ENCODE data around the gene PRPF40A. TPM values are rescaled to one million over a fixed set of nuclear protein-coding genes. Genes with fewer than 3 reads are reported as not detected.
A peak's percentile ranks its signal among the peaks of the same experiment; 100 is the strongest.

Gene PRPF40A
- total RNA-seq, 1 donor from 2014 or later = 83.0 TPM

DNA sequence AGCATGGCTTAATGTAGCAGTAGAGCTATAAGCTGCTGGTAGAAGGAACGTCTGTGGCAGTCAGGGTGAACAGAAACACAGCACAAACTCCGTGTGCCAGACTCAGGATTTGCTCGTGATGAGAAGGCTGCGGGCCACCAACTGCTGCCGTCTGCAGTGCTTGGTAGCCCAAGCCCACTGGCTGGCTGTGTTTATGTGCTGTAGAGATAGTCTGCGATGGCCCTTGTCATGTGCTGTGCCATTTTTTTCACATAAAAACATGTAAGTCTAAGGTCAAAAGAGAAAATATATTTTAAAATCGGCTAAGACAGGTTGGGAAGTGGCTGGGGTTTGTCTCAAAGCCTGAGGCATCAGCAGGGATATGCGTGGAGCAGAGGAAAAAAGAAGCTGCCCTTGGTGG, 78.7 kb downstream of the PRPF40A start:
- peaks cover 38% of the 10 kb centered on the region for H3K36me3 Mint-ChIP-seq (ENCODE audit: unreplicated experiment)
- TF ChIP-seq, protein P1, sequence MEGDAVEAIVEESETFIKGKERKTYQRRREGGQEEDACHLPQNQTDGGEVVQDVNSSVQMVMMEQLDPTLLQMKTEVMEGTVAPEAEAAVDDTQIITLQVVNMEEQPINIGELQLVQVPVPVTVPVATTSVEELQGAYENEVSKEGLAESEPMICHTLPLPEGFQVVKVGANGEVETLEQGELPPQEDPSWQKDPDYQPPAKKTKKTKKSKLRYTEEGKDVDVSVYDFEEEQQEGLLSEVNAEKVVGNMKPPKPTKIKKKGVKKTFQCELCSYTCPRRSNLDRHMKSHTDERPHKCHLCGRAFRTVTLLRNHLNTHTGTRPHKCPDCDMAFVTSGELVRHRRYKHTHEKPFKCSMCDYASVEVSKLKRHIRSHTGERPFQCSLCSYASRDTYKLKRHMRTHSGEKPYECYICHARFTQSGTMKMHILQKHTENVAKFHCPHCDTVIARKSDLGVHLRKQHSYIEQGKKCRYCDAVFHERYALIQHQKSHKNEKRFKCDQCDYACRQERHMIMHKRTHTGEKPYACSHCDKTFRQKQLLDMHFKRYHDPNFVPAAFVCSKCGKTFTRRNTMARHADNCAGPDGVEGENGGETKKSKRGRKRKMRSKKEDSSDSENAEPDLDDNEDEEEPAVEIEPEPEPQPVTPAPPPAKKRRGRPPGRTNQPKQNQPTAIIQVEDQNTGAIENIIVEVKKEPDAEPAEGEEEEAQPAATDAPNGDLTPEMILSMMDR (IDR thresholded peaks at IDR 0.05) = no peak

DNA sequence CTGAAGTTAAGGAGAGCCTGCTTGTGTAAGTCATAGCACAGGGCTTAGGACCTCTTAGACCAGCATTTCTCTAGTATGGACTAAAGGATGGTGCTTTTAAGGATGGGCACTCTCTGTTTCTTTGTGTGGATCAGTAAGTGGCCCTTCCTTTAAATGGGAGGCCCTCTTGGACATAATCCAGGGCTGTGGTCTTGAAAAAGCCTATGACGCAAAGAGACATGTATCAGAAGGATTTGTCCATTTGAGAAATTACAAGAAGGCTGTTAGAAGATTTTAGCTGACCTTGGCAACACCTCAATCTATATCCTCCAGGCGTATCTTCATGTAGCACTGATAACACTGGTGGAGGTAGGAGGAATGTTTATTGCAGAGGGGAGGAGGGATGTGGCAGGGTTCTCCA, 79.2 kb downstream of the PRPF40A start:
- no peak overlapping the region for H3K27ac Mint-ChIP-seq (ENCODE audit: unreplicated experiment)
- H3K4me1 Mint-ChIP-seq (ENCODE audit: unreplicated experiment) = no peaks in the 10 kb centered on the region
- no peaks in the 10 kb centered on the region for H3K9me3 Mint-ChIP-seq (ENCODE audit: unreplicated experiment)
- DNase-seq (ENCODE audit: extremely low spot score, unreplicated experiment) = no peak
- peaks cover 34% of the 10 kb centered on the region for H3K36me3 Mint-ChIP-seq (ENCODE audit: unreplicated experiment)
- TF ChIP-seq, protein P1 (IDR thresholded peaks at IDR 0.05) = no peak
- H3K27me3 Mint-ChIP-seq (ENCODE audit: unreplicated experiment) = no peaks in the 10 kb centered on the region
- H3K4me3 Mint-ChIP-seq (ENCODE audit: unreplicated experiment) = no peak overlapping the region

More for the DNA sequence above, 78.7 kb downstream of the PRPF40A start:
- Mint-ChIP-seq H3K9me3 (ENCODE audit: unreplicated experiment) (no peaks in the 10 kb centered on the region), H3K27me3 (ENCODE audit: unreplicated experiment) (no peaks in the 10 kb centered on the region), H3K4me1 (ENCODE audit: unreplicated experiment) (no peaks in the 10 kb centered on the region), H3K27ac (ENCODE audit: unreplicated experiment) (no peak overlapping the region), H3K4me3 (ENCODE audit: unreplicated experiment) (no peak overlapping the region)
- no peak for DNase-seq (ENCODE audit: extremely low spot score, unreplicated experiment)

DNA sequence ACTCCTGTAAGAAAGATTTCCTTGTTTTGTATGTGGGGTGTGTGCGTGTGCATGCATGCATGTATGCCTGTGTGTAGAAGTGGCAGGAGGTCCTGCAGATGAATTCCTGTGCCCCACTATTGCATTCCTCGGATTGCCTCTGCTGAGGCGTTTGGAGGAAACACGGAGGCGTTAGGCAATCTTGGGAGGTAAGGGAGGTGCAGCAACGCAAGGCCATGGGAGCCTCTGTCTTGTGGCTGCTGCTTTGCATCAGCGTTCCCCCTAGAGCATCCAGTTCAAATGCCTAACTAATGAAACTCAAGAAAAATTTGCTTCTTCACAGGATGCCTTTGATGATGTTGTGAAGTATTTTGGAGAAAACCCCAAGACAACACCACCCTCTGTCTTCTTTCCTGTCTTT, 80.0 kb downstream of the PRPF40A start:
- Mint-ChIP-seq H3K27ac (ENCODE audit: unreplicated experiment) (no peak overlapping the region), H3K9me3 (ENCODE audit: unreplicated experiment) (no peaks in the 10 kb centered on the region), H3K36me3 (ENCODE audit: unreplicated experiment) (peaks cover 32% of the 10 kb centered on the region), H3K27me3 (ENCODE audit: unreplicated experiment) (no peaks in the 10 kb centered on the region), H3K4me1 (ENCODE audit: unreplicated experiment) (no peaks in the 10 kb centered on the region), H3K4me3 (ENCODE audit: unreplicated experiment) (no peak overlapping the region)
- no peak for DNase-seq (ENCODE audit: extremely low spot score, unreplicated experiment)
- TF ChIP-seq, protein P1 (IDR thresholded peaks at IDR 0.05) = no peak

DNA sequence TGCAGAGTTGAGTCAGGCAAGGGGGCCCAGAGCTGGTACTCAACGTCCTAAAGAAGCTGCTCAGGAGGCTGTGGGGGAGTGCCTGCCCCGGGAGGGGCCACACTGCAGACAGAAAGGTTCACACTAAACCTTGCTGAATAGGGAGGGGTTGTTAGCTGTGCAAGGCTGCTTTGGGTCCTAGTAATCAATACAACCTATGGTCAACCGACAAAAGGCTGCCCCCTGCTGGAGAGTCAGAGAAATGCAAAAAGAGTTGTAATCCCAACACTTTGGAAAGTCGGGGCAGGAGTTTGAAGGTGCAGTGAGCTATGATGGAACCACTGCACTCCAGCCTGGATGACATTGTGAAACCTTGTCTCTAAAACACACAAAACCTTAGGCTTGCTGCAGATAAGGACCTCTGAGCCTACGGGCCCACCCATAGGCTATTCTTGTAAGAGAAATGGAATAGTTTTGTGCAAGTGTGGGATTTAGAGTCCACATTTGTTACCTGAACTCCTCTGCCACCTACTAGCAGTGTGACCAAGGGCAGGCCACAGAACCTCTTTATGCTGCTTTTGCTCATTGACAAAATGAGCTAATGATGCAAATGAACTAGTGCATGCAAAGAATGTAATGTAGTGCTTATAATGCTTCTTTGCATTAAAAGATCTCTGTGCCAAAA, 81.5 kb downstream of the PRPF40A start:
- TF ChIP-seq, protein P1 (IDR thresholded peaks at IDR 0.05) = peak; percentile 86
- peaks cover 20% of the 10 kb centered on the region for H3K36me3 Mint-ChIP-seq (ENCODE audit: unreplicated experiment)
- no peaks in the 10 kb centered on the region for H3K27me3 Mint-ChIP-seq (ENCODE audit: unreplicated experiment)
- no peaks in the 10 kb centered on the region for H3K4me1 Mint-ChIP-seq (ENCODE audit: unreplicated experiment)
- no peak overlapping the region for H3K27ac Mint-ChIP-seq (ENCODE audit: unreplicated experiment)
- no peak overlapping the region for H3K4me3 Mint-ChIP-seq (ENCODE audit: unreplicated experiment)
- DNase-seq (ENCODE audit: extremely low spot score, unreplicated experiment) = peak; percentile 87
- no peaks in the 10 kb centered on the region for H3K9me3 Mint-ChIP-seq (ENCODE audit: unreplicated experiment)

DNA sequence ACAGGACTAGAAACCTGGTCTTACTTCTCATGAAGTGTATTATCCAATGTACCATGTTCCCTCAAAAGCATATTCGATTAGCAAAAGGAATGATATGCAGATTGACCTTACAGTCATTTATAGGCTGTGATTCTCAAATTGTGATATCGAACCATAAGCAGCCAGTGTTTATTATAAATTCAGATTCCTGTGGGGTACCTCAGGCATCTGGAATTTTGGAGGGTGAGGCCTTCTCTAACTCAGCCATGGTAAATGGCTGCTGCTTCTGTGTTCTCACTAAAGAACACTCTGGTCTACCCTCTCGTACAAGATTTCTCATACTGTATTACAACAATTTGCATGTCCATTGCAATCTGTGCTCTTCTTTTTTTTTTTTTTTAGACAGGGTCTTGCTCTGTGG, 84.5 kb downstream of the PRPF40A start:
- H3K36me3 Mint-ChIP-seq (ENCODE audit: unreplicated experiment) = peaks cover 14% of the 10 kb centered on the region
- no peaks in the 10 kb centered on the region for H3K9me3 Mint-ChIP-seq (ENCODE audit: unreplicated experiment)
- no peaks in the 10 kb centered on the region for H3K4me1 Mint-ChIP-seq (ENCODE audit: unreplicated experiment)
- H3K27ac Mint-ChIP-seq (ENCODE audit: unreplicated experiment) = no peak overlapping the region
- TF ChIP-seq, protein P1 (IDR thresholded peaks at IDR 0.05) = no peak
- DNase-seq (ENCODE audit: extremely low spot score, unreplicated experiment) = no peak
- H3K27me3 Mint-ChIP-seq (ENCODE audit: unreplicated experiment) = no peaks in the 10 kb centered on the region
- H3K4me3 Mint-ChIP-seq (ENCODE audit: unreplicated experiment) = no peak overlapping the region
